PC-3 (cell line): Measurements from ENCODE around the gene AGBL5. TPM values are rescaled to one million over a fixed set of nuclear protein-coding genes. Genes with fewer than 3 reads are reported as not detected.

Experiments used
- ATAC-seq: fragments of 200-7000 bp; cut with Tn5 transposase; 2 replicates; pipeline ENCODE4 v1.9.1; 2020; ENCODE audit warnings: mild to moderate bottlenecking, moderate library complexity
- BruUV-seq: library from RNA; stranded (reverse); fragments of 400-500 nt; replicated peaks from 2 replicates; lab custom pipeline; 2021; lab: Mats Ljungman, UMichigan
- CTCF ChIA-PET: fragments of 300-600 bp; sonication (Branson Sonifier 250); formaldehyde crosslinking; loops from one replicate; lab custom pipeline; 2022; ENCODE audit warnings: antibody characterized with exemption; lab: Charles Lee
- POLR2A ChIA-PET: fragments of 300-600 bp; sonication (Branson Sonifier 250); formaldehyde crosslinking; loops from one replicate; lab custom pipeline; 2022; ENCODE audit warnings: antibody characterized with exemption; ENCODE audit not compliant: unreplicated experiment; lab: Charles Lee
- DNase-seq: peaks from one replicate; pipeline ENCODE4 v3.0.0-alpha.2; 2015
- H2AFZ ChIP-seq: fragments of 300-600 bp; sonication (generic); 2 replicates; pipeline ENCODE4 v1.6.0; 2016; ENCODE audit warnings: antibody characterized with exemption, low read length
- H3F3A ChIP-seq: fragments of 300-600 bp; sonication (generic); one replicate; pipeline ENCODE4 v1.6.0; 2017; ENCODE audit warnings: antibody characterized with exemption, low read length, control low read depth, mild to moderate bottlenecking; ENCODE audit not compliant: unreplicated experiment
- H3K27ac ChIP-seq: fragments of 300-600 bp; sonication (generic); 2 replicates; pipeline ENCODE4 v1.5.1; 2016; ENCODE audit warnings: mild to moderate bottlenecking, low read length
- H3K27me3 ChIP-seq: fragments of 300-600 bp; sonication (generic); 2 replicates; pipeline ENCODE4 v1.6.1; 2016; ENCODE audit warnings: low read length, mixed read lengths
- H3K36me3 ChIP-seq: fragments of 300-600 bp; sonication (generic); 2 replicates; pipeline ENCODE4 v1.6.1; 2016; ENCODE audit warnings: low read depth, mixed run types, low read length, mixed read lengths
- H3K4me1 ChIP-seq: fragments of 300-600 bp; sonication (generic); 2 replicates; pipeline ENCODE4 v1.5.1; 2016; ENCODE audit warnings: low read length; ENCODE audit not compliant: insufficient read depth
- H3K4me2 ChIP-seq: fragments of 300-600 bp; sonication (generic); 2 replicates; pipeline ENCODE4 v1.6.0; 2016; ENCODE audit warnings: low read length
- H3K4me3 ChIP-seq: fragments of 300-600 bp; sonication (generic); 2 replicates; pipeline ENCODE4 v1.5.1; 2016; ENCODE audit warnings: mild to moderate bottlenecking, low read length, mixed read lengths
- H3K79me2 ChIP-seq: fragments of 300-600 bp; sonication (generic); 2 replicates; pipeline ENCODE4 v1.6.1; 2017; ENCODE audit warnings: low read length, mixed read lengths
- H3K9ac ChIP-seq: fragments of 300-600 bp; sonication (generic); 2 replicates; pipeline ENCODE4 v1.6.0; 2016; ENCODE audit warnings: mild to moderate bottlenecking, low read length
- H3K9me2 ChIP-seq: fragments of 300-600 bp; sonication (generic); replicated peaks from 2 replicates; pipeline ENCODE4 v1.6.1; 2016; ENCODE audit warnings: mixed run types, low read length, mixed read lengths
- H3K9me3 ChIP-seq: fragments of 300-600 bp; sonication (generic); 2 replicates; pipeline ENCODE4 v1.6.1; 2016; ENCODE audit warnings: low read length, mixed read lengths
- H4K20me1 ChIP-seq: fragments of 300-600 bp; sonication (generic); 2 replicates; pipeline ENCODE4 v1.6.1; 2016; ENCODE audit warnings: low read length, mixed read lengths
- CTCF ChIP-seq: fragments of 300-600 bp; sonication (generic); conservative IDR thresholded peaks from 2 replicates; pipeline ENCODE4 v1.5.1; 2017; ENCODE audit warnings: antibody characterized with exemption, low read depth, mild to moderate bottlenecking, low read length
- EZH2 ChIP-seq: fragments of 300-600 bp; sonication (generic); IDR thresholded peaks from one replicate; pipeline ENCODE4 v1.6.1; 2017; ENCODE audit warnings: antibody characterized with exemption, mild to moderate bottlenecking, low read length; ENCODE audit not compliant: unreplicated experiment
- EZH2phosphoT487 ChIP-seq: fragments of 300-600 bp; sonication (generic); IDR thresholded peaks from 2 replicates; pipeline ENCODE4 v1.6.1; 2018; ENCODE audit warnings: mild to moderate bottlenecking, antibody characterized with exemption, low read length, borderline replicate concordance
- intact Hi-C: fragments of 100-400 bp; cut with micrococcal nuclease; formaldehyde crosslinking; loops from 2 replicates; pipeline ENCODE4 v1.9.0; 2023
- total RNA-seq: library from RNA; depleted of rRNA; stranded (reverse); fragments of >200 nt; gene quantifications from 2 replicates; pipeline ENCODE4 v1.2.3, GENCODE V29; 2014

Gene AGBL5
- total RNA-seq, 1 experiment from 2014 or later: 14.1 TPM

- Histone ChIP-seq H3K4me2 (peak overlapping the region; percentile 58), H3K4me3 (peak overlapping the region; percentile 17; the same call in 1 of the 2 replicates), H3F3A (peaks cover 6% of the 10 kb centered on the region), H3K36me3 (peaks cover 5% of the 10 kb centered on the region; the same call in 1 of the 2 replicates), H3K27me3 (no peaks in the 10 kb centered on the region), H3K4me1 (peaks cover 34% of the 10 kb centered on the region), H3K9me2 (no peaks in the 10 kb centered on the region), H3K9ac (peak overlapping the region; percentile 29; the same call in 1 of the 2 replicates), H4K20me1 (no peaks in the 10 kb centered on the region), H2AFZ (no peak overlapping the region), H3K27ac (peak overlapping the region; percentile 76), H3K79me2 (no peaks in the 10 kb centered on the region), H3K9me3 (no peaks in the 10 kb centered on the region)
- intact Hi-C loops: loop anchor here (2.0 kb wide), 1 partner anchor 29 kb away; the partner anchor contains the start of gene AGBL5
- CTCF ChIA-PET: interaction anchor here (0.6 to 1.2 kb wide), 3 partner anchors 8 to 60 kb away, joined by 3 to 5 read pairs (median 4); no protein-coding TSS in a partner anchor
- TF ChIP-seq EZH2: no peak
- no peak for TF ChIP-seq CTCF
- TF ChIP-seq EZH2phosphoT487: no peak
- DNase-seq: peak; percentile 75
- TSS peak; percentile 17 for BruUV-seq
- peak; percentile 77 for ATAC-seq
- POLR2A ChIA-PET: interaction anchor here (0.7 kb wide), 1 partner anchor 113 kb away, joined by 6 read pairs; the partner anchor contains the start of gene PREB
Measured at GRCh38 chr2:27021253-27022049, 30.0 kb upstream of the AGBL5 start.

GRCh38 chr2:27023740-27024139, 27.7 kb upstream of the AGBL5 start:
- Histone ChIP-seq H3K9me2 (no peaks in the 10 kb centered on the region), H3K27me3 (no peaks in the 10 kb centered on the region), H3K79me2 (no peaks in the 10 kb centered on the region), H3K36me3 (peaks cover 5% of the 10 kb centered on the region; the same call in 1 of the 2 replicates), H3K9ac (no peak overlapping the region), H2AFZ (no peak overlapping the region), H3K4me2 (no peak overlapping the region), H3F3A (peaks cover 6% of the 10 kb centered on the region), H4K20me1 (no peaks in the 10 kb centered on the region), H3K4me1 (peaks cover 30% of the 10 kb centered on the region), H3K9me3 (no peaks in the 10 kb centered on the region), H3K4me3 (no peak overlapping the region), H3K27ac (no peak overlapping the region)
- BruUV-seq: no TSS peak
- intact Hi-C loops: no loop called here
- ChIA-PET POLR2A (no interaction called here), CTCF (no interaction called here)
- TF ChIP-seq EZH2phosphoT487: no peak
- no peak for TF ChIP-seq EZH2
- TF ChIP-seq CTCF: no peak
- DNase-seq: no peak
- no peak for ATAC-seq
